B cell (primary cell): ENCODE data around the gene TRAP1. TPM values are rescaled to one million over a fixed set of nuclear protein-coding genes. Genes with fewer than 3 reads are reported as not detected.

Experiments used
- ATAC-seq: fragments of 200-7000 bp; cut with Tn5 transposase; one replicate; pipeline ENCODE4 v1.10.0; 2021; ENCODE audit warnings: low read depth, mild to moderate bottlenecking, moderate number of reproducible peaks, moderate library complexity
- CTCF ChIA-PET: fragments of 350-600 bp; sonication (Branson Sonifier 250); formaldehyde crosslinking; loops from one replicate; lab custom pipeline; 2021; ENCODE audit warnings: antibody characterized with exemption, inconsistent platforms; lab: Charles Lee
- POLR2A ChIA-PET: fragments of 350-600 bp; sonication (Branson Sonifier 250); formaldehyde crosslinking; loops from one replicate; lab custom pipeline; 2021; ENCODE audit warnings: antibody characterized with exemption; lab: Charles Lee
- DNase-seq: peaks from one replicate; pipeline ENCODE4 v3.0.0; 2013
- H2AFZ ChIP-seq: 2 replicates; pipeline ENCODE4 v1.6.1; 2012; ENCODE audit warnings: mild to moderate bottlenecking, low read depth, low read length; ENCODE audit not compliant: insufficient read depth, poor library complexity, severe bottlenecking
- H3K27ac ChIP-seq, 2 donors: 1 replicate in 1 of 2; 2 replicates in 1 of 2; pipeline ENCODE4 v1.5.1; 2012 to 2013; ENCODE audit warnings: low read length in 2 of 2, mild to moderate bottlenecking in 2 of 2, moderate library complexity in 1 of 2
- H3K27me3 ChIP-seq, 4 experiments: fragments of 200-600 bp in 1 of 4; sonication (generic) in 1 of 4; replicated peaks in 1 of 4; 1 replicate in 2 of 4; 2 replicates in 2 of 4; pipeline versions ENCODE4 v1.6.1 to v1.7.0; 2013 to 2016; ENCODE audit warnings: low read length in 3 of 4, mild to moderate bottlenecking in 2 of 4, mixed read lengths in 1 of 4, moderate library complexity in 1 of 4; ENCODE audit not compliant: insufficient read depth in 4 of 4, control insufficient read depth in 3 of 4; ENCODE audit errors: control extremely low read depth in 1 of 4
- H3K36me3 ChIP-seq, 2 experiments: replicated peaks in 1 of 2; 1 replicate in 1 of 2; 2 replicates in 1 of 2; pipeline versions ENCODE4 v1.6.1 to v1.7.1; 2013; ENCODE audit warnings: low read length in 1 of 2; ENCODE audit not compliant: insufficient read depth in 2 of 2, control insufficient read depth in 1 of 2; ENCODE audit errors: control extremely low read depth in 1 of 2, extremely low read depth in 1 of 2
- H3K4me1 ChIP-seq, 2 donors: fragments of 200-600 bp in 1 of 2; sonication (generic) in 1 of 2; 1 replicate in 1 of 2; 2 replicates in 1 of 2; pipeline versions ENCODE4 v1.5.1 to v1.6.1; 2013 to 2017; ENCODE audit warnings: low read length in 2 of 2; ENCODE audit not compliant: control insufficient read depth in 2 of 2, insufficient read depth in 2 of 2
- H3K4me2 ChIP-seq: replicated peaks from 2 replicates; pipeline ENCODE3; 2012; ENCODE audit warnings: mild to moderate bottlenecking, low read depth, low read length; ENCODE audit not compliant: poor library complexity, severe bottlenecking
- H3K4me3 ChIP-seq, 5 experiments: fragments of 200-600 bp in 1 of 5; sonication (generic) in 1 of 5; 1 replicate in 3 of 5; 2 replicates in 2 of 5; pipeline versions ENCODE4 v1.5.1 to v1.7.0; 2011 to 2016; ENCODE audit warnings: low read length in 4 of 5, mild to moderate bottlenecking in 4 of 5, low read depth in 2 of 5, control low read depth in 1 of 5, moderate library complexity in 1 of 5; ENCODE audit not compliant: insufficient read depth in 1 of 5; ENCODE audit errors: control extremely low read depth in 1 of 5, extremely low read depth in 1 of 5
- H3K79me2 ChIP-seq: fragments of 200-600 bp; sonication (generic); one replicate; pipeline ENCODE4 v1.6.0; 2016; ENCODE audit warnings: low read length; ENCODE audit not compliant: control insufficient read depth, insufficient read depth
- H3K9ac ChIP-seq: fragments of 200-600 bp; sonication (generic); 2 replicates; pipeline ENCODE4 v1.6.1; 2017; ENCODE audit warnings: mild to moderate bottlenecking, low read length, moderate library complexity
- H3K9me3 ChIP-seq, 3 donors: one replicate each; pipeline versions ENCODE4 v1.6.1 to v1.7.1; 2013; ENCODE audit warnings: low read length in 2 of 3; ENCODE audit not compliant: control insufficient read depth in 2 of 3, insufficient read depth in 1 of 3; ENCODE audit errors: control extremely low read depth in 1 of 3
- H4K20me1 ChIP-seq: 2 replicates; pipeline ENCODE4 v1.6.0; 2012; ENCODE audit warnings: mild to moderate bottlenecking, low read length; ENCODE audit not compliant: insufficient read depth, control insufficient read depth, poor library complexity, severe bottlenecking
- H3K27ac Mint-ChIP-seq: one replicate; pipeline ENCODE4 v1.8.0; 2021; ENCODE audit warnings: mixed read lengths
- H3K27me3 Mint-ChIP-seq: one replicate; pipeline ENCODE4 v1.8.0; 2021; ENCODE audit warnings: mixed read lengths
- H3K4me1 Mint-ChIP-seq: one replicate; pipeline ENCODE4 v1.8.0; 2021; ENCODE audit warnings: mixed read lengths
- H3K4me3 Mint-ChIP-seq: one replicate; pipeline ENCODE4 v1.8.0; 2021; ENCODE audit warnings: mixed read lengths
- H3K9me3 Mint-ChIP-seq: one replicate; pipeline ENCODE4 v1.8.0; 2022; ENCODE audit warnings: mixed read lengths; ENCODE audit not compliant: insufficient read depth
- CTCF ChIP-seq: fragments of 200-600 bp; IDR thresholded peaks from one replicate; pipeline ENCODE4 v1.8.0; 2022; ENCODE audit warnings: antibody characterized with exemption, mild to moderate bottlenecking
- EZH2 ChIP-seq: IDR thresholded peaks from 2 replicates; pipeline ENCODE4 v1.6.1; 2012; ENCODE audit warnings: borderline replicate concordance, low read depth, mild to moderate bottlenecking, moderate library complexity, low read length; ENCODE audit not compliant: insufficient read depth, poor library complexity, severe bottlenecking
- WGBS: methylation state at CpG from one replicate; pipeline ENCODE4 v1.1.5; 2013; ENCODE audit warnings: missing lambda C conversion rate; ENCODE audit not compliant: insufficient coverage; 5-methylcytosine and 5-hydroxymethylcytosine counted together
- intact Hi-C: fragments of 100-400 bp; cut with micrococcal nuclease; formaldehyde crosslinking; loops from one replicate; pipeline ENCODE4 v1.10.0; 2022
- polyA plus RNA-seq: library from polyadenylated mRNA; depleted of rRNA; stranded (reverse); fragments of >200 nt; gene quantifications from 2 replicates; pipeline ENCODE4 v1.2.3, GENCODE V29; 2012
- total RNA-seq, 2 donors: library from RNA; stranded (reverse); fragments of 120-200 nt in 1 of 2; gene quantifications; 1 replicate in 1 of 2; 2 replicates in 1 of 2; pipeline versions ENCODE4 v1.2.3 to v1.2.4, GENCODE V29; 2013 to 2022

Gene TRAP1
- total and polyA plus RNA-seq, 2 donors (not counting 1 experiment from before 2014, with no cell fraction given) = 51.1 to 88.4 TPM

GRCh38 chr16:3726021-3726687 lies 8.8 kb upstream of the TRAP1 start:
- no peaks in the 10 kb centered on the region for H3K4me1 ChIP-seq
- H3K4me3 ChIP-seq = no peak overlapping the region
- H3K4me3 Mint-ChIP-seq = no peak overlapping the region
- no peak overlapping the region for H3K27ac Mint-ChIP-seq
- DNase-seq (no peak), ATAC-seq (no peak)
- no peak overlapping the region for H2AFZ ChIP-seq
- H4K20me1 ChIP-seq = peaks cover 28% of the 10 kb centered on the region
- TF ChIP-seq EZH2 (no peak), CTCF (no peak)
- H3K36me3 ChIP-seq = peaks cover 0 to 37% of the 10 kb centered on the region in 2 experiments
- H3K9me3 Mint-ChIP-seq = no peaks in the 10 kb centered on the region
- H3K27me3 Mint-ChIP-seq = no peaks in the 10 kb centered on the region
- ChIA-PET CTCF (no interaction called here), POLR2A (no interaction called here)
- H3K27ac ChIP-seq = no peak overlapping the region
- no peaks in the 10 kb centered on the region for H3K79me2 ChIP-seq
- H3K4me1 Mint-ChIP-seq = no peaks in the 10 kb centered on the region
- no peak overlapping the region for H3K4me2 ChIP-seq
- WGBS = 99% methylated on average over 21 of the region's 33 CpGs
- no peaks in the 10 kb centered on the region for H3K27me3 ChIP-seq
- no peak overlapping the region for H3K9ac ChIP-seq
- no peaks in the 10 kb centered on the region for H3K9me3 ChIP-seq
- intact Hi-C loops = no loop called here

GRCh38 chr16:3725276-3725675 lies 8.0 kb upstream of the TRAP1 start:
- no peak overlapping the region for H3K27ac ChIP-seq
- no peak overlapping the region for H3K4me3 ChIP-seq
- intact Hi-C loops = no loop called here
- WGBS = 70% methylated on average over 4 of the region's 8 CpGs
- H3K4me1 Mint-ChIP-seq = no peaks in the 10 kb centered on the region
- H3K79me2 ChIP-seq = no peaks in the 10 kb centered on the region
- H4K20me1 ChIP-seq = peaks cover 19% of the 10 kb centered on the region
- no peaks in the 10 kb centered on the region for H3K9me3 ChIP-seq
- DNase-seq (no peak), ATAC-seq (no peak)
- peaks cover 0 to 28% of the 10 kb centered on the region in 2 experiments for H3K36me3 ChIP-seq
- no peaks in the 10 kb centered on the region for H3K4me1 ChIP-seq
- no peak overlapping the region for H3K9ac ChIP-seq
- no peak overlapping the region for H3K4me3 Mint-ChIP-seq
- no peak overlapping the region for H3K4me2 ChIP-seq
- H3K27me3 Mint-ChIP-seq = no peaks in the 10 kb centered on the region
- H3K27ac Mint-ChIP-seq = peak overlapping the region; percentile 41
- H2AFZ ChIP-seq = no peak overlapping the region
- TF ChIP-seq CTCF (no peak), EZH2 (no peak)
- POLR2A ChIA-PET = no interaction called here
- H3K9me3 Mint-ChIP-seq = no peaks in the 10 kb centered on the region
- CTCF ChIA-PET = no interaction called here
- H3K27me3 ChIP-seq = no peaks in the 10 kb centered on the region
